DOHH2 (cell line): Measurements from ENCODE around the gene TRIM28.
A peak's percentile ranks its signal among the peaks of the same experiment; 100 is the strongest.

ENCODE experiments used
- H3F3A ChIP-seq: fragments of 200-600 bp; sonication (generic), shearing (Covaris generic); 2 replicates; pipeline ENCODE4 v1.6.0; 2016; ENCODE audit warnings: antibody characterized with exemption, mild to moderate bottlenecking; ENCODE audit not compliant: control insufficient read depth, insufficient read depth
- H3K27ac ChIP-seq: fragments of 200-600 bp; sonication (generic); 2 replicates; pipeline ENCODE4 v1.5.1; 2014; ENCODE audit warnings: low read depth, mild to moderate bottlenecking, low read length, moderate library complexity
- H3K27me3 ChIP-seq: fragments of 200-600 bp; sonication (generic); 2 replicates; pipeline ENCODE4 v1.6.1; 2014; ENCODE audit warnings: mild to moderate bottlenecking, low read length, mixed read lengths; ENCODE audit not compliant: control insufficient read depth
- H3K36me3 ChIP-seq: fragments of 200-600 bp; sonication (generic); 2 replicates; pipeline ENCODE4 v1.6.1; 2014; ENCODE audit warnings: mild to moderate bottlenecking, low read length, moderate library complexity, mixed read lengths; ENCODE audit not compliant: control insufficient read depth
- H3K4me1 ChIP-seq: fragments of 200-600 bp; sonication (generic); 2 replicates; pipeline ENCODE4 v1.6.1; 2014; ENCODE audit warnings: mild to moderate bottlenecking, low read length, mixed read lengths; ENCODE audit not compliant: control insufficient read depth
- H3K4me2 ChIP-seq: fragments of 200-600 bp; sonication (generic); 2 replicates; pipeline ENCODE4 v1.6.0; 2014; ENCODE audit warnings: mild to moderate bottlenecking, low read length, moderate library complexity
- H3K4me3 ChIP-seq: fragments of 200-600 bp; sonication (generic); 2 replicates; pipeline ENCODE4 v1.5.1; 2014; ENCODE audit warnings: mild to moderate bottlenecking, low read length, mixed read lengths
- H3K79me2 ChIP-seq: fragments of 200-600 bp; sonication (generic); 2 replicates; pipeline ENCODE4 v1.6.1; 2014; ENCODE audit warnings: mild to moderate bottlenecking, low read length, mixed read lengths; ENCODE audit not compliant: control insufficient read depth
- H3K9me2 ChIP-seq: fragments of 200-600 bp; sonication (generic); replicated peaks from 2 replicates; pipeline ENCODE4 v1.6.1; 2014; ENCODE audit warnings: mild to moderate bottlenecking, low read length, mixed read lengths; ENCODE audit not compliant: control insufficient read depth
- H3K9me3 ChIP-seq: fragments of 200-600 bp; sonication (generic); 2 replicates; pipeline ENCODE4 v1.6.1; 2014; ENCODE audit warnings: antibody characterized with exemption, low read length, mixed read lengths; ENCODE audit not compliant: control insufficient read depth, insufficient read depth
- H4K20me1 ChIP-seq: fragments of 200-600 bp; sonication (generic); 2 replicates; pipeline ENCODE4 v1.6.0; 2014; ENCODE audit warnings: low read depth, mild to moderate bottlenecking, antibody characterized with exemption, low read length, moderate library complexity; ENCODE audit not compliant: control insufficient read depth, insufficient read depth
- CTCF ChIP-seq: fragments of 200-600 bp; sonication (generic); IDR thresholded peaks from one replicate; pipeline ENCODE4 v1.5.1; 2014; ENCODE audit warnings: antibody characterized with exemption, mild to moderate bottlenecking, low read depth, low read length; ENCODE audit not compliant: poor library complexity, severe bottlenecking
- EZH2phosphoT487 ChIP-seq: fragments of 200-600 bp; sonication (generic); IDR thresholded peaks from 2 replicates; pipeline ENCODE4 v1.6.1; 2017; ENCODE audit warnings: borderline replicate concordance, mild to moderate bottlenecking, antibody characterized with exemption, low read length, moderate library complexity, mixed read lengths

The TRIM28 gene

GRCh38 chr19:58578012-58578925 lies 34.4 kb downstream of the TRIM28 start:
- TF ChIP-seq CTCF (no peak), EZH2phosphoT487 (no peak)
- H3K9me3 ChIP-seq = no peaks in the 10 kb centered on the region
- H3K27me3 ChIP-seq = no peaks in the 10 kb centered on the region
- peak overlapping the region; percentile 36 for H3K4me2 ChIP-seq
- no peaks in the 10 kb centered on the region for H3K9me2 ChIP-seq
- H3K4me3 ChIP-seq = no peak overlapping the region
- H3K79me2 ChIP-seq = peaks cover 42% of the 10 kb centered on the region
- H3F3A ChIP-seq = peaks cover 14% of the 10 kb centered on the region
- H3K4me1 ChIP-seq = peaks cover 39% of the 10 kb centered on the region
- H3K36me3 ChIP-seq = peaks cover 15% of the 10 kb centered on the region
- H4K20me1 ChIP-seq = no peaks in the 10 kb centered on the region
- no peak overlapping the region for H3K27ac ChIP-seq

GRCh38 chr19:58579473-58580142 lies 35.7 kb downstream of the TRIM28 start:
- Histone ChIP-seq H3K27ac (no peak overlapping the region), H3K4me3 (no peak overlapping the region), H3K4me2 (no peak overlapping the region; the same call in 1 of the 2 replicates), H4K20me1 (no peaks in the 10 kb centered on the region), H3K79me2 (peaks cover 41% of the 10 kb centered on the region), H3F3A (peaks cover 9% of the 10 kb centered on the region), H3K4me1 (peaks cover 28% of the 10 kb centered on the region), H3K9me2 (no peaks in the 10 kb centered on the region), H3K27me3 (no peaks in the 10 kb centered on the region), H3K36me3 (peaks cover 16% of the 10 kb centered on the region), H3K9me3 (no peaks in the 10 kb centered on the region)
- TF ChIP-seq EZH2phosphoT487 (no peak), CTCF (no peak)

GRCh38 chr19:58581227-58582141 lies 37.6 kb downstream of the TRIM28 start:
- peak; percentile 99 for TF ChIP-seq CTCF
- TF ChIP-seq EZH2phosphoT487 = no peak
- Histone ChIP-seq H3K9me3 (no peaks in the 10 kb centered on the region), H3K27me3 (no peaks in the 10 kb centered on the region), H3K9me2 (no peaks in the 10 kb centered on the region), H3K4me2 (peak overlapping the region; percentile 17; the same call in 1 of the 2 replicates), H4K20me1 (no peaks in the 10 kb centered on the region), H3F3A (peaks cover 9% of the 10 kb centered on the region), H3K4me3 (no peak overlapping the region), H3K4me1 (peaks cover 24% of the 10 kb centered on the region), H3K79me2 (peaks cover 34% of the 10 kb centered on the region), H3K27ac (no peak overlapping the region), H3K36me3 (peaks cover 16% of the 10 kb centered on the region)
